Pancreas (tissue), 10 donors: ENCODE data around the gene HELZ. TPM values are rescaled to one million over a fixed set of nuclear protein-coding genes. Genes with fewer than 3 reads are reported as not detected.
"Not testable (repeated sequence)": the region's sequence is repeated elsewhere in the genome, so short reads cannot be mapped to it uniquely, and the experiment has no call there.

Experiments used
- ATAC-seq, 4 donors: fragments of 200-7000 bp; cut with Tn5 transposase; one replicate each; pipeline versions ENCODE4 v1.8.0 to v1.9.1; 2020; ENCODE audit warnings: mild to moderate bottlenecking in 4 of 4, moderate library complexity in 4 of 4
- DNase-seq, 6 donors: peaks; one replicate each; pipeline ENCODE4 v3.0.0-alpha.2; 2020
- FAIRE-seq: peaks from 2 replicates; lab custom pipeline; 2012; peaks lifted over from hg19 to GRCh38; lab: Jason Lieb, UNC
- H3K27ac ChIP-seq, 4 donors: fragments of 200-600 bp; sonication (generic); 1 replicate in 3 of 4; 2 replicates in 1 of 4; pipeline versions ENCODE4 v1.5.0 to v1.8.0; 2020
- H3K27me3 ChIP-seq, 4 donors: fragments of 200-600 bp; one replicate each; pipeline ENCODE4 v1.8.0; 2021
- H3K36me3 ChIP-seq, 3 donors: fragments of 200-600 bp; sonication (generic) in 1 of 3; one replicate each; pipeline versions ENCODE4 v1.5.0 to v1.8.0; 2020 to 2021
- H3K4me1 ChIP-seq, 3 donors: fragments of 200-600 bp; one replicate each; pipeline ENCODE4 v1.8.0; 2021
- H3K4me3 ChIP-seq, 4 donors: fragments of 200-600 bp; sonication (generic) in 2 of 4; one replicate each; pipeline versions ENCODE4 v1.5.0 to v1.8.0; 2020 to 2021
- H3K9me3 ChIP-seq, 4 donors: fragments of 200-600 bp; one replicate each; pipeline ENCODE4 v1.8.0; 2021
- CTCF ChIP-seq, 4 donors: fragments of 200-600 bp; sonication (generic) in 3 of 4; IDR thresholded peaks; one replicate each; pipeline versions ENCODE4 v1.5.0 to v1.8.0; 2021; ENCODE audit warnings: antibody characterized with exemption in 4 of 4
- WGBS, 2 donors: extraction: QIAGEN DNeasy Blood & Tissue Kit; methylation state at CpG; one replicate each; pipeline ENCODE4 v1.1.7; 2013; 5-methylcytosine and 5-hydroxymethylcytosine counted together
- intact Hi-C, 3 donors: fragments of 100-400 bp; cut with DNase I; formaldehyde crosslinking; loops; one replicate each; pipeline versions ENCODE4 v1.11.1 to v1.14.2; 2022
- polyA plus RNA-seq, 2 donors: library from polyadenylated mRNA; stranded (reverse); fragments of 200-250 nt; gene quantifications; one replicate each; pipeline ENCODE4 v1.2.3, GENCODE V29; 2013
- total RNA-seq, 6 donors: library from RNA; stranded (reverse); fragmentation: NEBNext Ultra II Directional in 4 of 6; extraction: Animal tissue kit (Norgen Biotek cat#: 25700) in 4 of 6; gene quantifications; one replicate each; pipeline versions ENCODE4 v1.2.1 to v1.2.4, GENCODE V29; 2021 to 2023
- donor health status: healthy with polysubstance abuse.
- donor health status: DM: no; HTN: no; CAD: no; lungs with moderate emphysema.
- donor health status: DM: no; HTN: no; CAD: no.
- donor health status: control.
- donor health status: control.
- donor health status: Bipolar disorder and iron deficiency.
- donor health status: DM: yes; HTN: yes; CAD: no.
- donor health status: DM: no; HTN: no; CAD: no.
- donor health status: DM: no; HTN: no; CAD: no.
- donor health status: DM: yes; HTN: yes; CAD: no.

HELZ gene
- total and polyA plus RNA-seq, 8 donors: 4.1 to 36.6 (median 23.9) TPM

- Histone ChIP-seq H3K27ac (no peak overlapping the region), H3K9me3 (no peaks in the 10 kb centered on the region), H3K36me3 (no peaks in the 10 kb centered on the region), H3K4me3 (no peak overlapping the region), H3K27me3 (no peaks in the 10 kb centered on the region), H3K4me1 (peaks cover 0 to 5% (median 5%) of the 10 kb centered on the region in 3 donors)
- no peak for DNase-seq
- no peak for ATAC-seq
- WGBS, 2 donors: 85 to 90% methylated on average over 2 of the region's 2 CpGs
- no peak for FAIRE-seq
- intact Hi-C loops: no loop called here
- TF ChIP-seq CTCF (IDR thresholded peaks at IDR 0.05): no peak
These were observed 151.6 kb downstream of the HELZ start for GRCh38 chr17:67093348-67093747.

GRCh38 chr17:67092710-67093109 lies 152.3 kb downstream of the HELZ start:
- H3K27me3 ChIP-seq, DNase-seq, H3K36me3 ChIP-seq, H3K4me3 ChIP-seq, intact Hi-C loops, H3K9me3 ChIP-seq, FAIRE-seq, H3K27ac ChIP-seq, ATAC-seq, H3K4me1 ChIP-seq: not testable (repeated sequence)
- WGBS, 2 donors: 93 to 94% methylated on average over 7 of the region's 7 CpGs

- 82 to 87% methylated on average over 5 of the region's 5 CpGs for WGBS, 2 donors
- Histone ChIP-seq H3K27ac (no peak overlapping the region), H3K36me3 (no peaks in the 10 kb centered on the region), H3K9me3 (no peaks in the 10 kb centered on the region), H3K4me1 (peaks cover 0 to 5% (median 3%) of the 10 kb centered on the region in 3 donors), H3K27me3 (no peaks in the 10 kb centered on the region), H3K4me3 (no peak overlapping the region)
- intact Hi-C loops: no loop called here
- ATAC-seq (no peak), FAIRE-seq (no peak), DNase-seq (no peak)
- TF ChIP-seq CTCF (IDR thresholded peaks at IDR 0.05): no peak
These were observed 152.7 kb downstream of the HELZ start for GRCh38 chr17:67092291-67092690.

GRCh38 chr17:67090341-67090740 lies 154.7 kb downstream of the HELZ start:
- H3K27ac ChIP-seq: no peak overlapping the region
- DNase-seq: no peak
- H3K4me1 ChIP-seq: no peaks in the 10 kb centered on the region
- FAIRE-seq: no peak
- no peaks in the 10 kb centered on the region for H3K27me3 ChIP-seq
- H3K9me3 ChIP-seq: no peaks in the 10 kb centered on the region
- H3K4me3 ChIP-seq: no peak overlapping the region
- peaks cover 0 to 11% (median 0%) of the 10 kb centered on the region in 3 donors for H3K36me3 ChIP-seq
- no peak for TF ChIP-seq CTCF (IDR thresholded peaks at IDR 0.05)
- ATAC-seq: no peak
- intact Hi-C loops: no loop called here

GRCh38 chr17:67088639-67089038 lies 156.4 kb downstream of the HELZ start:
- 93 to 95% methylated on average over 3 of the region's 3 CpGs for WGBS, 2 donors
- Histone ChIP-seq H3K4me3 (no peak overlapping the region), H3K36me3 (peaks cover 0 to 11% (median 0%) of the 10 kb centered on the region in 3 donors), H3K4me1 (no peaks in the 10 kb centered on the region), H3K27ac (no peak overlapping the region), H3K9me3 (no peaks in the 10 kb centered on the region), H3K27me3 (no peaks in the 10 kb centered on the region)
- no peak for DNase-seq
- intact Hi-C loops: no loop called here
- FAIRE-seq: no peak
- TF ChIP-seq CTCF (IDR thresholded peaks at IDR 0.05): no peak
- ATAC-seq: no peak
